Left ventricle myocardium inferior (tissue), 1 donor: Measurements from ENCODE around the gene TRMU. TPM values are rescaled to one million over a fixed set of nuclear protein-coding genes. Genes with fewer than 3 reads are reported as not detected.
"Not testable (repeated sequence)": the region's sequence is repeated elsewhere in the genome, so short reads cannot be mapped to it uniquely, and the experiment has no call there.

ENCODE experiments used
- DNase-seq: peaks from one replicate; pipeline ENCODE4 v3.0.0-alpha.2; 2020
- H3K27ac ChIP-seq: fragments of 200-600 bp; replicated peaks from 2 replicates; pipeline ENCODE4 v1.8.0; 2021
- H3K27me3 ChIP-seq: fragments of 200-600 bp; 2 replicates; pipeline ENCODE4 v1.8.0; 2021; ENCODE audit warnings: low read depth
- H3K36me3 ChIP-seq: fragments of 200-600 bp; 2 replicates; pipeline ENCODE4 v1.8.0; 2021
- H3K4me1 ChIP-seq: fragments of 200-600 bp; 2 replicates; pipeline ENCODE4 v1.8.0; 2021
- H3K4me3 ChIP-seq: fragments of 200-600 bp; 2 replicates; pipeline ENCODE4 v1.8.0; 2021; ENCODE audit warnings: mild to moderate bottlenecking, moderate library complexity
- H3K9me3 ChIP-seq: fragments of 200-600 bp; replicated peaks from 2 replicates; pipeline ENCODE4 v1.8.0; 2021
- CTCF ChIP-seq: fragments of 200-600 bp; IDR thresholded peaks from 2 replicates; pipeline ENCODE4 v1.8.0; 2021; ENCODE audit warnings: antibody characterized with exemption, mild to moderate bottlenecking, borderline replicate concordance
- intact Hi-C: fragments of 100-400 bp; cut with micrococcal nuclease; formaldehyde crosslinking; loops from one replicate; pipeline ENCODE4 v1.11.0; 2022
- total RNA-seq: library from RNA; stranded (reverse); fragmentation: NEBNext Ultra II Directional; extraction: Animal tissue kit (Norgen Biotek cat#: 25700); gene quantifications from one replicate; pipeline ENCODE4 v1.2.1, GENCODE V29; 2021
- donor health status: DM: no; HTN: yes; CAD: no; lungs with severe emphysema.

Gene TRMU
- total RNA-seq, 1 donor from 2014 or later = 42.0 TPM

GRCh38 chr22:46401370-46401769 is 65.9 kb downstream of the TRMU start:
- intact Hi-C loops = no loop called here
- Histone ChIP-seq H3K4me1 (peaks cover 6% of the 10 kb centered on the region), H3K27me3 (no peaks in the 10 kb centered on the region), H3K36me3 (no peaks in the 10 kb centered on the region), H3K4me3 (no peak overlapping the region), H3K27ac (no peak overlapping the region), H3K9me3 (no peaks in the 10 kb centered on the region)
- no peak for TF ChIP-seq CTCF
- no peak for DNase-seq

- Histone ChIP-seq H3K4me3 (no peak overlapping the region), H3K9me3 (no peaks in the 10 kb centered on the region), H3K27me3 (no peaks in the 10 kb centered on the region), H3K4me1 (peaks cover 11% of the 10 kb centered on the region), H3K36me3 (no peaks in the 10 kb centered on the region), H3K27ac (no peak overlapping the region)
- intact Hi-C loops = no loop called here
- DNase-seq = no peak
- no peak for TF ChIP-seq CTCF
Measured at GRCh38 chr22:46402505-46402904, 67.0 kb downstream of the TRMU start.

- H3K9me3 ChIP-seq, H3K27me3 ChIP-seq, H3K27ac ChIP-seq, intact Hi-C loops, H3K36me3 ChIP-seq, H3K4me3 ChIP-seq, DNase-seq: not testable (repeated sequence)
- H3K4me1 ChIP-seq = peaks cover 11% of the 10 kb centered on the region
Measured at GRCh38 chr22:46403880-46404279, 68.4 kb downstream of the TRMU start.

- TF ChIP-seq CTCF = no peak
- Histone ChIP-seq H3K36me3 (no peaks in the 10 kb centered on the region), H3K27ac (peak overlapping the region; percentile 60), H3K4me3 (no peak overlapping the region), H3K27me3 (no peaks in the 10 kb centered on the region), H3K4me1 (peaks cover 11% of the 10 kb centered on the region), H3K9me3 (no peaks in the 10 kb centered on the region)
- no peak for DNase-seq
- intact Hi-C loops = no loop called here
Measured at GRCh38 chr22:46405901-46406300, 70.4 kb downstream of the TRMU start.

GRCh38 chr22:46406349-46406748 is 70.8 kb downstream of the TRMU start:
- no peak for TF ChIP-seq CTCF
- no peaks in the 10 kb centered on the region for H3K9me3 ChIP-seq
- intact Hi-C loops = no loop called here
- no peaks in the 10 kb centered on the region for H3K36me3 ChIP-seq
- no peak overlapping the region for H3K4me3 ChIP-seq
- H3K27ac ChIP-seq = peak overlapping the region; percentile 60
- H3K4me1 ChIP-seq = peaks cover 11% of the 10 kb centered on the region
- H3K27me3 ChIP-seq = no peaks in the 10 kb centered on the region
- peak; percentile 49 for DNase-seq

GRCh38 chr22:46406791-46407190 is 71.3 kb downstream of the TRMU start:
- Histone ChIP-seq H3K4me3 (no peak overlapping the region), H3K27me3 (no peaks in the 10 kb centered on the region), H3K9me3 (no peaks in the 10 kb centered on the region), H3K36me3 (no peaks in the 10 kb centered on the region), H3K4me1 (peaks cover 11% of the 10 kb centered on the region), H3K27ac (peak overlapping the region; percentile 60)
- intact Hi-C loops = no loop called here
- no peak for DNase-seq
- TF ChIP-seq CTCF = no peak

Other genes starting within 250 kb of the TRMU start
- gene PPARA, start 185.2 kb upstream of the TRMU start, total RNA-seq = 101 TPM
- 6.4 TPM for gene CDPF1, start 85.4 kb upstream of the TRMU start, total RNA-seq
- 0.08 TPM for gene PKDREJ, start 72.4 kb upstream of the TRMU start, total RNA-seq
- gene TTC38, start 67.7 kb upstream of the TRMU start, total RNA-seq = 25.4 TPM
- 0.25 TPM for gene GTSE1, start 38.8 kb upstream of the TRMU start, total RNA-seq
- 8.9 TPM for gene CELSR1, start 201.9 kb downstream of the TRMU start, total RNA-seq